ENCODE measurements around the gene PDAP1. TPM values are rescaled to one million over a fixed set of nuclear protein-coding genes. Genes with fewer than 3 reads are reported as not detected.

Gene PDAP1
- total and polyA plus RNA-seq, 2 experiments from 2014 or later = 93.1 to 134 TPM

DNA sequence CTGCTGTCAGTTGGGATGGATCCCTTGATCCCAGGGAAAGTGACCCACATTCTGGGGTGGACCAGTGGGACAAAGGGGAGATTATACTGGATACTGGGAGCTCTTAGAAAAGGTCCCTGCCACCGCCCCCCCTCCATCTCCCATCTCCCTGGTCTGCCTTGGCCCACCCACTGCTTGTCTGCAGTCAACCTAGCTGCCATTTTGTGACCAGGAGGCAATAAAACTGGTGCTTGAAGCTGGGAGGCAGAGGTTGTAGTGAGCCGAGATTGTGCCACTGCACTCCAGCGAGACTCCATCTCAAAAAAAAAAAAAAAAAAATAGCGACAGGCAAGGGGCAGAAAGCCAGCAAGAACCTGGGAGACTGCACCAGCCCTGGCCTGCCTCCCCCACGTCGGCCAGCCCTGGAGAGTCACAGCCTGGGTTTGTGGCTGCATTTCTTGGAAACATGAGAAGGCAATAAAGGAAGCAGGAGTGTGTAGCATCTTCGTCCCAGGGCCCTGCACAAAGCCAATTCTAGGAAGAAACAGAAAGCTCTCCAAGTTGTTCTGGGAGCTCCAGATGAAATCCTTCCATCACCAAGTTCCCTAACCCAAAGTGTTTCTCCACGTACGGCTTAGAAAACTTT is 38.5 kb downstream of the PDAP1 start (continued):
- TF ChIP-seq, protein P1, sequence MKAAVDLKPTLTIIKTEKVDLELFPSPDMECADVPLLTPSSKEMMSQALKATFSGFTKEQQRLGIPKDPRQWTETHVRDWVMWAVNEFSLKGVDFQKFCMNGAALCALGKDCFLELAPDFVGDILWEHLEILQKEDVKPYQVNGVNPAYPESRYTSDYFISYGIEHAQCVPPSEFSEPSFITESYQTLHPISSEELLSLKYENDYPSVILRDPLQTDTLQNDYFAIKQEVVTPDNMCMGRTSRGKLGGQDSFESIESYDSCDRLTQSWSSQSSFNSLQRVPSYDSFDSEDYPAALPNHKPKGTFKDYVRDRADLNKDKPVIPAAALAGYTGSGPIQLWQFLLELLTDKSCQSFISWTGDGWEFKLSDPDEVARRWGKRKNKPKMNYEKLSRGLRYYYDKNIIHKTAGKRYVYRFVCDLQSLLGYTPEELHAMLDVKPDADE (IDR thresholded peaks at IDR 0.05) = no peak

DNA sequence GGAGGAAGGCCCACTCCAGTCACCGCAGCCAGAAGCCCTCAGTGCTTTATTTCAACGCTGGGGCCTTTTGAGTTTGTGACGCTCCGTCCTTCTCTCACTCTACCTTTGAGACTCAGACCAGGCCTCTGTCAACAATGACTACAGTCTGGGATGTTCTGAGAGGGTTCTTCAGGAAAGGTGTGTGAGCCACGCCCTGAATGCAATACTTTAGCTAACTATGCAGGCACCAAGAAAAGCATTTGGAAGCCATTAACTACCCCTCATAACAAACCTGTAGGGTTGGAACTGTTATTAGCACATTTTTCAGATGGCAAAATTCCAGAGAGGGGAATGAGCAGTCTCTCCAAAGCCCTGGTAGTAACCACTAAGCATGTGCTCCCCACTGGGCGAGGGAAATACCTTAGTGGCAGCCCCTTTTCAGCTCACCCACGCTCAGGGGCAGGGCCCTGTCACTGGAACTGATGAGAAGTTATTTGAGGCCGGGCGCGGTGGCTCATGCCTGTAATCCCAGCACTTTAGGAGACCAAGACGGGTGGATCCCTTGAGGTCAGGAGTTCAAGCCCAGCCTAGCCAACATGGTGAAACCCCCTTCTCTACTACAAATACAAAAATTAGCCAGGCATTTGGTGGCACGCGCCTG is 39.5 kb downstream of the PDAP1 start:
- Mint-ChIP-seq H3K36me3 (ENCODE audit: low read depth) (peaks cover 19% of the 10 kb centered on the region), H3K9me3 (no peaks in the 10 kb centered on the region), H3K27ac (no peak overlapping the region), H3K4me1 (peaks cover 20% of the 10 kb centered on the region), H3K27me3 (ENCODE audit: insufficient read depth, low read depth, poor library complexity) (peaks cover 9% of the 10 kb centered on the region), H3K4me3 (no peak overlapping the region)
- no peak for ATAC-seq
- no peaks in the 10 kb centered on the region for H3K27me3 ChIP-seq (ENCODE audit: insufficient read depth)
- TF ChIP-seq, protein P2, sequence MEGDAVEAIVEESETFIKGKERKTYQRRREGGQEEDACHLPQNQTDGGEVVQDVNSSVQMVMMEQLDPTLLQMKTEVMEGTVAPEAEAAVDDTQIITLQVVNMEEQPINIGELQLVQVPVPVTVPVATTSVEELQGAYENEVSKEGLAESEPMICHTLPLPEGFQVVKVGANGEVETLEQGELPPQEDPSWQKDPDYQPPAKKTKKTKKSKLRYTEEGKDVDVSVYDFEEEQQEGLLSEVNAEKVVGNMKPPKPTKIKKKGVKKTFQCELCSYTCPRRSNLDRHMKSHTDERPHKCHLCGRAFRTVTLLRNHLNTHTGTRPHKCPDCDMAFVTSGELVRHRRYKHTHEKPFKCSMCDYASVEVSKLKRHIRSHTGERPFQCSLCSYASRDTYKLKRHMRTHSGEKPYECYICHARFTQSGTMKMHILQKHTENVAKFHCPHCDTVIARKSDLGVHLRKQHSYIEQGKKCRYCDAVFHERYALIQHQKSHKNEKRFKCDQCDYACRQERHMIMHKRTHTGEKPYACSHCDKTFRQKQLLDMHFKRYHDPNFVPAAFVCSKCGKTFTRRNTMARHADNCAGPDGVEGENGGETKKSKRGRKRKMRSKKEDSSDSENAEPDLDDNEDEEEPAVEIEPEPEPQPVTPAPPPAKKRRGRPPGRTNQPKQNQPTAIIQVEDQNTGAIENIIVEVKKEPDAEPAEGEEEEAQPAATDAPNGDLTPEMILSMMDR (conservative IDR thresholded peaks at IDR 0.05; ENCODE audit: low read depth in 2 of 2) = no peak
- TF ChIP-seq ZNF114 (CRISPR knock-in tag; IDR thresholded peaks at IDR 0.05) = no peak
- TF ChIP-seq CREB1 (CRISPR knock-in tag; IDR thresholded peaks at IDR 0.05; ENCODE audit: low read depth) = no peak
- TF ChIP-seq NANOG (IDR thresholded peaks at IDR 0.05; ENCODE audit: borderline replicate concordance) = no peak
- no peak for TF ChIP-seq POLR2AphosphoS5 (IDR thresholded peaks at IDR 0.05; ENCODE audit: low read depth)
- H3K27ac ChIP-seq (ENCODE audit: low read depth) = no peak overlapping the region; the same call in 1 of the 2 replicates
- no peaks in the 10 kb centered on the region for H4K20me1 ChIP-seq (replicated peaks; ENCODE audit: insufficient read depth)
- H2AFZ ChIP-seq = no peak overlapping the region
- H3K4me3 ChIP-seq = no peak overlapping the region
- 0 out of 2 replicates have a peak, but pooled peaks cover 8% of the 10 kb centered on the region for H3F3A ChIP-seq (replicated peaks; ENCODE audit: low read depth)
- H3K79me2 ChIP-seq (replicated peaks; ENCODE audit: insufficient read depth) = no peaks in the 10 kb centered on the region
- no peak overlapping the region for H3K4me2 ChIP-seq
- peak; percentile 23 for DNase-seq (ENCODE audit: low spot score)
- no peaks in the 10 kb centered on the region for H3K9me2 ChIP-seq (ENCODE audit: insufficient read depth)
- H3K36me3 ChIP-seq (ENCODE audit: insufficient read depth) = peaks cover 8% of the 10 kb centered on the region; the same call in 1 of the 2 replicates
- peaks cover 5% of the 10 kb centered on the region for H3K4me1 ChIP-seq (ENCODE audit: insufficient read depth)

DNA sequence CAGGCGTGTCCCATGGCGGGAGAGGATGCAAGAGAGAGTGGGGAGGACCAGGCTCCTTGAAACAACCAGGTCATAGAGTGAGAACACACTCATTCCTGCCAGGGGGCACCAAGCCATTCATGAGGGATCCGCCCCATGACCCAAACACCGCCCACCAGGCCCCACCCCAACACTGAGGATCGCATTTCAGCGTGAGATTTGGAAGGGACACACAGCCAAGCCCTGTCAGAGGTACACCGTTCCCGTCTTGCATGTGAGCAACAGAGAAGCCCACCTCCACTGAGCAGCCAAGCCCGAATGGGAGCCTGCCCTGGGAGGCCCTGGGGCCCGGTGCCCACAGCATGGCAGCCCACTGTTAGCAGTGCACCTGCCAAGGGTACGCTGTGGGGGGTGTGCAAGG is 41.8 kb downstream of the PDAP1 start:
- peaks cover 35% of the 10 kb centered on the region for H3K36me3 Mint-ChIP-seq (ENCODE audit: low read depth)
- no peak overlapping the region for H3K4me3 ChIP-seq
- no peaks in the 10 kb centered on the region for H3K79me2 ChIP-seq (replicated peaks; ENCODE audit: insufficient read depth)
- no peak overlapping the region for H3K4me2 ChIP-seq
- DNase-seq (ENCODE audit: low spot score) = peak; percentile 56
- H4K20me1 ChIP-seq (replicated peaks; ENCODE audit: insufficient read depth) = 0 out of 2 replicates have a peak, but pooled peaks cover 1% of the 10 kb centered on the region
- no peak overlapping the region for H2AFZ ChIP-seq
- ATAC-seq = peak; percentile 79
- no peaks in the 10 kb centered on the region for H3K9me2 ChIP-seq (ENCODE audit: insufficient read depth)
- H3K4me1 ChIP-seq (ENCODE audit: insufficient read depth) = peaks cover 5% of the 10 kb centered on the region
- H3F3A ChIP-seq (replicated peaks; ENCODE audit: low read depth) = 0 out of 2 replicates have a peak, but pooled peaks cover 3% of the 10 kb centered on the region
- no peaks in the 10 kb centered on the region for H3K9me3 Mint-ChIP-seq
- no peak overlapping the region for H3K4me3 Mint-ChIP-seq
- H3K27ac Mint-ChIP-seq = peak overlapping the region; percentile 57; the same call in 1 of the 2 replicates
- H3K4me1 Mint-ChIP-seq = peaks cover 16% of the 10 kb centered on the region
- H3K27me3 Mint-ChIP-seq (ENCODE audit: insufficient read depth, low read depth, poor library complexity) = peaks cover 6% of the 10 kb centered on the region
- H3K27me3 ChIP-seq (ENCODE audit: insufficient read depth) = no peaks in the 10 kb centered on the region
- peaks cover 12% of the 10 kb centered on the region for H3K36me3 ChIP-seq (ENCODE audit: insufficient read depth)
- peak overlapping the region; percentile 7; the same call in 1 of the 2 replicates for H3K27ac ChIP-seq (ENCODE audit: low read depth)
- TF ChIP-seq, protein P3, sequence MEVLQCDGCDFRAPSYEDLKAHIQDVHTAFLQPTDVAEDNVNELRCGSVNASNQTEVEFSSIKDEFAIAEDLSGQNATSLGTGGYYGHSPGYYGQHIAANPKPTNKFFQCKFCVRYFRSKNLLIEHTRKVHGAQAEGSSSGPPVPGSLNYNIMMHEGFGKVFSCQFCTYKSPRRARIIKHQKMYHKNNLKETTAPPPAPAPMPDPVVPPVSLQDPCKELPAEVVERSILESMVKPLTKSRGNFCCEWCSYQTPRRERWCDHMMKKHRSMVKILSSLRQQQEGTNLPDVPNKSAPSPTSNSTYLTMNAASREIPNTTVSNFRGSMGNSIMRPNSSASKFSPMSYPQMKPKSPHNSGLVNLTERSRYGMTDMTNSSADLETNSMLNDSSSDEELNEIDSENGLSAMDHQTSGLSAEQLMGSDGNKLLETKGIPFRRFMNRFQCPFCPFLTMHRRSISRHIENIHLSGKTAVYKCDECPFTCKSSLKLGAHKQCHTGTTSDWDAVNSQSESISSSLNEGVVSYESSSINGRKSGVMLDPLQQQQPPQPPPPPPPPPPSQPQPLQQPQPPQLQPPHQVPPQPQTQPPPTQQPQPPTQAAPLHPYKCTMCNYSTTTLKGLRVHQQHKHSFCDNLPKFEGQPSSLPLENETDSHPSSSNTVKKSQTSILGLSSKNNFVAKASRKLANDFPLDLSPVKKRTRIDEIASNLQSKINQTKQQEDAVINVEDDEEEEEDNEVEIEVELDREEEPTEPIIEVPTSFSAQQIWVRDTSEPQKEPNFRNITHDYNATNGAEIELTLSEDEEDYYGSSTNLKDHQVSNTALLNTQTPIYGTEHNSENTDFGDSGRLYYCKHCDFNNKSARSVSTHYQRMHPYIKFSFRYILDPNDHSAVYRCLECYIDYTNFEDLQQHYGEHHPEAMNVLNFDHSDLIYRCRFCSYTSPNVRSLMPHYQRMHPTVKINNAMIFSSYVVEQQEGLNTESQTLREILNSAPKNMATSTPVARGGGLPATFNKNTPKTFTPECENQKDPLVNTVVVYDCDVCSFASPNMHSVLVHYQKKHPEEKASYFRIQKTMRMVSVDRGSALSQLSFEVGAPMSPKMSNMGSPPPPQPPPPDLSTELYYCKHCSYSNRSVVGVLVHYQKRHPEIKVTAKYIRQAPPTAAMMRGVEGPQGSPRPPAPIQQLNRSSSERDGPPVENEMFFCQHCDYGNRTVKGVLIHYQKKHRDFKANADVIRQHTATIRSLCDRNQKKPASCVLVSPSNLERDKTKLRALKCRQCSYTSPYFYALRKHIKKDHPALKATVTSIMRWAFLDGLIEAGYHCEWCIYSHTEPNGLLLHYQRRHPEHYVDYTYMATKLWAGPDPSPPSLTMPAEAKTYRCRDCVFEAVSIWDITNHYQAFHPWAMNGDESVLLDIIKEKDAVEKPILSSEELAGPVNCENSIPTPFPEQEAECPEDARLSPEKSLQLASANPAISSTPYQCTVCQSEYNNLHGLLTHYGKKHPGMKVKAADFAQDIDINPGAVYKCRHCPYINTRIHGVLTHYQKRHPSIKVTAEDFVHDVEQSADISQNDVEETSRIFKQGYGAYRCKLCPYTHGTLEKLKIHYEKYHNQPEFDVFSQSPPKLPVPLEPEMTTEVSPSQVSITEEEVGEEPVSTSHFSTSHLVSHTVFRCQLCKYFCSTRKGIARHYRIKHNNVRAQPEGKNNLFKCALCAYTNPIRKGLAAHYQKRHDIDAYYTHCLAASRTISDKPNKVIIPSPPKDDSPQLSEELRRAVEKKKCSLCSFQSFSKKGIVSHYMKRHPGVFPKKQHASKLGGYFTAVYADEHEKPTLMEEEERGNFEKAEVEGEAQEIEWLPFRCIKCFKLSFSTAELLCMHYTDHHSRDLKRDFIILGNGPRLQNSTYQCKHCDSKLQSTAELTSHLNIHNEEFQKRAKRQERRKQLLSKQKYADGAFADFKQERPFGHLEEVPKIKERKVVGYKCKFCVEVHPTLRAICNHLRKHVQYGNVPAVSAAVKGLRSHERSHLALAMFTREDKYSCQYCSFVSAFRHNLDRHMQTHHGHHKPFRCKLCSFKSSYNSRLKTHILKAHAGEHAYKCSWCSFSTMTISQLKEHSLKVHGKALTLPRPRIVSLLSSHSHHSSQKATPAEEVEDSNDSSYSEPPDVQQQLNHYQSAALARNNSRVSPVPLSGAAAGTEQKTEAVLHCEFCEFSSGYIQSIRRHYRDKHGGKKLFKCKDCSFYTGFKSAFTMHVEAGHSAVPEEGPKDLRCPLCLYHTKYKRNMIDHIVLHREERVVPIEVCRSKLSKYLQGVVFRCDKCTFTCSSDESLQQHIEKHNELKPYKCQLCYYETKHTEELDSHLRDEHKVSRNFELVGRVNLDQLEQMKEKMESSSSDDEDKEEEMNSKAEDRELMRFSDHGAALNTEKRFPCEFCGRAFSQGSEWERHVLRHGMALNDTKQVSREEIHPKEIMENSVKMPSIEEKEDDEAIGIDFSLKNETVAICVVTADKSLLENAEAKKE (CRISPR knock-in tag; IDR thresholded peaks at IDR 0.05) = no peak
- TF ChIP-seq EZH2 (IDR thresholded peaks at IDR 0.05; ENCODE audit: low read depth, unreplicated experiment) = no peak
- TF ChIP-seq CREB1 (CRISPR knock-in tag; IDR thresholded peaks at IDR 0.05; ENCODE audit: low read depth) = no peak
